Esophagus muscularis mucosa (tissue), 4 donors: ENCODE measurements around the gene JAKMIP3. TPM values are rescaled to one million over a fixed set of nuclear protein-coding genes. Genes with fewer than 3 reads are reported as not detected.

Experiments
- DNase-seq: peaks from one replicate; pipeline ENCODE4 v3.0.0-alpha.2; 2017; ENCODE audit errors: extremely low spot score
- H3K27ac ChIP-seq, 4 donors: fragments of 200-600 bp; sonication (generic); replicated peaks in 1 of 4; 1 replicate in 3 of 4; 2 replicates in 1 of 4; pipeline ENCODE4 v1.5.1; 2016 to 2019; ENCODE audit warnings: mild to moderate bottlenecking in 1 of 4
- H3K27me3 ChIP-seq, 4 donors: fragments of 200-600 bp; sonication (generic); one replicate each; pipeline versions ENCODE4 v1.5.1 to v1.6.0; 2016 to 2019
- H3K36me3 ChIP-seq, 4 donors: fragments of 200-600 bp; sonication (generic); one replicate each; pipeline ENCODE4 v1.5.1; 2016 to 2019
- H3K4me1 ChIP-seq, 4 donors: fragments of 200-600 bp; sonication (generic); one replicate each; pipeline ENCODE4 v1.5.1; 2016 to 2019
- H3K4me3 ChIP-seq, 4 donors: fragments of 200-600 bp; sonication (generic); 1 replicate in 2 of 4; 2 replicates in 2 of 4; pipeline ENCODE4 v1.5.1; 2016 to 2019; ENCODE audit warnings: mild to moderate bottlenecking in 4 of 4, moderate library complexity in 1 of 4
- H3K9me3 ChIP-seq, 4 donors: fragments of 200-600 bp; sonication (generic); 1 replicate in 3 of 4; 2 replicates in 1 of 4; pipeline ENCODE4 v1.5.1; 2016 to 2019
- EP300 ChIP-seq: sonication (generic); formaldehyde crosslinking; IDR thresholded peaks from one replicate; pipeline ENCODE4 v1.6.1; 2017; ENCODE audit warnings: antibody characterized with exemption
- POLR2A ChIP-seq: fragments of 450-650 bp; IDR thresholded peaks from one replicate; pipeline ENCODE4 v1.6.1; 2017; ENCODE audit warnings: antibody characterized with exemption, moderate library complexity, mild to moderate bottlenecking, low read depth
- POLR2AphosphoS5 ChIP-seq, 2 donors: sonication (generic); formaldehyde crosslinking; IDR thresholded peaks; one replicate each; pipeline ENCODE4 v1.6.1; 2017; ENCODE audit warnings: antibody characterized with exemption in 2 of 2
- WGBS: methylation state at CpG from one replicate; pipeline ENCODE4 v1.1.5; 2018; 5-methylcytosine and 5-hydroxymethylcytosine counted together
- intact Hi-C: fragments of 100-400 bp; cut with DNase I; formaldehyde crosslinking; loops from one replicate; pipeline ENCODE4 v1.15.1; 2023
- total RNA-seq, 4 donors: library from RNA; depleted of rRNA; stranded (reverse); fragments of >200 nt; gene quantifications; one replicate each; pipeline versions ENCODE4 v1.1.0 to v1.2.1, GENCODE V29; 2016
- TF ChIP-seq, protein P1 (sequence below), 3 experiments: fragments of 200-600 bp in 2 of 3; fragments of 450-650 bp in 1 of 3; sonication (generic) in 2 of 3; IDR thresholded peaks; one replicate each; pipeline ENCODE4 v1.5.1; 2017 to 2019; ENCODE audit warnings: antibody characterized with exemption in 3 of 3, mild to moderate bottlenecking in 2 of 3, moderate library complexity in 1 of 3

Gene JAKMIP3
- total RNA-seq, 4 donors from 2014 or later = 0.66 to 1.6 (median 0.97) TPM

DNA sequence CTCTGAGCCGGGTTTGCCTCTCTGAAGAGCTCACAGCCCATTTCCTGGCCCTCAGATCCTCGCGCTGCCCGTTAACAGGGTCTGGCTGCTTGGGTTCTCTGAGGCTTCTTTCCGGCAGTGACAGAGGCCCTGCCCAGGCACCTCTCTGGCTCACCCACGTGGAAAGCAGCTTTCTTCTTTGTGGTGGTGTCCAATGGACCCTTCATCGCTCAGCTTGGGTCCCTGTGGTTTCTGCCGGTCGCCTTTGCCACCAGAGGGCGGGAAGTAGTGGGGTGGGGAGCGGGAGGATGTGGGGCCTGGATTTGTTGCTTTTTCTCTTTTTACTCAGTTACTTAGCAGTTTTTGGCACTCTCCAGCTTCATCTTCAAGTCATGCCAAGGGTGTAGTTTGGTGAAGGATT lies 15.6 kb upstream of the JAKMIP3 start:
- Histone ChIP-seq H3K4me1 (no peaks in the 10 kb centered on the region), H3K36me3 (no peaks in the 10 kb centered on the region), H3K9me3 (peaks cover 0 to 26% (median 23%) of the 10 kb centered on the region in 4 donors), H3K27me3 (peaks cover 0 to 8% (median 0%) of the 10 kb centered on the region in 4 donors), H3K27ac (no peak overlapping the region), H3K4me3 (no peak overlapping the region)
- 75% methylated on average over 10 of the region's 11 CpGs for WGBS
- DNase-seq = no peak
- intact Hi-C loops = no loop called here
- no peak for TF ChIP-seq POLR2AphosphoS5 (IDR thresholded peaks at IDR 0.05)

DNA sequence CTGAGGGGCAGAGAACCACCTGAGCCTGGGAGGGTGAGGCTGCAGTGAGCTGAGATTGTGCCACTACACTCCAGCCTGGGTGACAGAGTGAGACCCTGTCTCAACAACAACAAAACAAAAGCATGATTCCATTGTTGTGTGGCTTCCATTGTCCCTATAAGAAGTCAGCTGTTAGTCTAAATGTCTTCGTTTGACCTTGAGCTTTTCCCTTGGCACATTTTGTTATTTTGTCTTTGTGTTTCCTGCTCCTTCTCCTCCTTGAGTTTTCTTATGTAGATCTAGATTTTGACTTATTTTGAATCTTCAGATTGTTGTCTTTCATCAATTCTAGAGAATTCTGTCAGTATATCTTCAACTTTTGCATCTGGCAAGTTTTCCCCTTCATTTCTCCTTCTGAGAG lies 13.6 kb upstream of the JAKMIP3 start:
- WGBS = 90% methylated on average over 1 of the region's 1 CpG
- peaks cover 0 to 26% (median 23%) of the 10 kb centered on the region in 4 donors for H3K9me3 ChIP-seq
- H3K27ac ChIP-seq = no peak overlapping the region
- intact Hi-C loops = no loop called here
- H3K4me1 ChIP-seq = no peaks in the 10 kb centered on the region
- TF ChIP-seq POLR2A = no peak
- TF ChIP-seq EP300 = no peak
- TF ChIP-seq, protein P1, sequence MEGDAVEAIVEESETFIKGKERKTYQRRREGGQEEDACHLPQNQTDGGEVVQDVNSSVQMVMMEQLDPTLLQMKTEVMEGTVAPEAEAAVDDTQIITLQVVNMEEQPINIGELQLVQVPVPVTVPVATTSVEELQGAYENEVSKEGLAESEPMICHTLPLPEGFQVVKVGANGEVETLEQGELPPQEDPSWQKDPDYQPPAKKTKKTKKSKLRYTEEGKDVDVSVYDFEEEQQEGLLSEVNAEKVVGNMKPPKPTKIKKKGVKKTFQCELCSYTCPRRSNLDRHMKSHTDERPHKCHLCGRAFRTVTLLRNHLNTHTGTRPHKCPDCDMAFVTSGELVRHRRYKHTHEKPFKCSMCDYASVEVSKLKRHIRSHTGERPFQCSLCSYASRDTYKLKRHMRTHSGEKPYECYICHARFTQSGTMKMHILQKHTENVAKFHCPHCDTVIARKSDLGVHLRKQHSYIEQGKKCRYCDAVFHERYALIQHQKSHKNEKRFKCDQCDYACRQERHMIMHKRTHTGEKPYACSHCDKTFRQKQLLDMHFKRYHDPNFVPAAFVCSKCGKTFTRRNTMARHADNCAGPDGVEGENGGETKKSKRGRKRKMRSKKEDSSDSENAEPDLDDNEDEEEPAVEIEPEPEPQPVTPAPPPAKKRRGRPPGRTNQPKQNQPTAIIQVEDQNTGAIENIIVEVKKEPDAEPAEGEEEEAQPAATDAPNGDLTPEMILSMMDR (IDR thresholded peaks at IDR 0.05) = no peak
- no peak for TF ChIP-seq POLR2AphosphoS5 (IDR thresholded peaks at IDR 0.05)
- H3K36me3 ChIP-seq = no peaks in the 10 kb centered on the region
- no peak overlapping the region for H3K4me3 ChIP-seq
- H3K27me3 ChIP-seq = peaks cover 0 to 5% (median 0%) of the 10 kb centered on the region in 4 donors
- DNase-seq = no peak

- 60% methylated on average over 8 of the region's 9 CpGs for WGBS
- Histone ChIP-seq H3K4me1 (no peaks in the 10 kb centered on the region), H3K36me3 (no peaks in the 10 kb centered on the region), H3K27me3 (peaks cover 0 to 5% (median 0%) of the 10 kb centered on the region in 4 donors), H3K9me3 (peaks cover 0 to 26% (median 23%) of the 10 kb centered on the region in 4 donors), H3K4me3 (no peak overlapping the region), H3K27ac (no peak overlapping the region)
- DNase-seq = no peak
- TF ChIP-seq POLR2A (no peak), EP300 (no peak), POLR2AphosphoS5 (IDR thresholded peaks at IDR 0.05) (no peak)
- TF ChIP-seq, protein P1 (IDR thresholded peaks at IDR 0.05) = no peak
- intact Hi-C loops = no loop called here
These were observed 11.2 kb upstream of the JAKMIP3 start for GRCh38 chr10:132054564-132054963.

DNA sequence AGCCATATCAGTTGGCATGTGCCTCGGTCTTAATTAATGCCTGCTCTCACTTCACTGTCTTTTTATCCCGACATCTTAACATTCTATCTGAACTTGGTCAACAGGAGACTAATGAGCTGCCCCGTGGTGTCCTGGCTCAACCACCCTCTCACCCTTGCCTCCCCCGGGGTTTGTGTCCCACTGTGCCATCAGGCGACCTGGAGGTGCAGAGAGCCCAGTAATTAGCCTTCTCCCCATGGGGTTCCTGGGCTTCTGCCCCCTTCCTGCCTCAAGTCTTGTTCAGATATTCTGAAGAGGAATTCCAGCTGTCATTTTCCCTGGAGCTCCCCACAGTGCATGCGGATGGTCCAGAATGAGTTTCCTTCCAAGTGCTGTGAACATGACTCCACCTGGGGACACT lies 10.1 kb upstream of the JAKMIP3 start:
- intact Hi-C loops = no loop called here
- no peak for DNase-seq
- Histone ChIP-seq H3K27ac (no peak overlapping the region), H3K4me1 (no peaks in the 10 kb centered on the region), H3K4me3 (no peak overlapping the region), H3K36me3 (no peaks in the 10 kb centered on the region), H3K27me3 (no peaks in the 10 kb centered on the region), H3K9me3 (peaks cover 0 to 26% (median 23%) of the 10 kb centered on the region in 4 donors)
- TF ChIP-seq, protein P1 (IDR thresholded peaks at IDR 0.05) = no peak
- TF ChIP-seq POLR2AphosphoS5 (IDR thresholded peaks at IDR 0.05) (no peak), POLR2A (no peak), EP300 (no peak)
- 68% methylated on average over 6 of the region's 6 CpGs for WGBS

DNA sequence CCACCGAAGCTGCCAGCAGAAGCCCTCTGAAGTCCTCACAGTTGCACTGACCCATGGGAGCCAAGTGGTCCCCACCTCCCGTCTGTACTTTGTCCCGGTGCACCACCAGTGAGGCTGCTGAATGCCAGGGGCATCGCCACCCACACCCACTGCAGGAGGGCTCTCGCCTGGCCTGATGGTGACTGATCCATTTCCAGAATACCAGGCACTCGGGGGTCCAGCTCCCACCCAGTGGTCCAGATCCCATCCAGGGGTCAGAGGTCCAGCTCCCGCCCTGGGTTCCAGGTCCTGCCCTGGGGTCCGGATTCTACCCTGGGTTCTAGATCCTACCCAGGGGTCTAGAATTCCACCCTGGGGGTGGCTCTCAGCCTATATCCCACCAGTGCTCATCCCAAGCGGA lies 9.1 kb upstream of the JAKMIP3 start:
- no peaks in the 10 kb centered on the region for H3K27me3 ChIP-seq
- 86% methylated on average over 4 of the region's 9 CpGs for WGBS
- no peak overlapping the region for H3K4me3 ChIP-seq
- TF ChIP-seq POLR2A = no peak
- TF ChIP-seq, protein P1 (IDR thresholded peaks at IDR 0.05) = no peak
- TF ChIP-seq POLR2AphosphoS5 (IDR thresholded peaks at IDR 0.05) = no peak
- TF ChIP-seq EP300 = no peak
- H3K36me3 ChIP-seq = no peaks in the 10 kb centered on the region
- no peaks in the 10 kb centered on the region for H3K4me1 ChIP-seq
- peaks cover 0 to 19% (median 16%) of the 10 kb centered on the region in 4 donors for H3K9me3 ChIP-seq
- no peak overlapping the region for H3K27ac ChIP-seq
- intact Hi-C loops = no loop called here
- DNase-seq = no peak
